Ovary (tissue), 9 donors: ENCODE measurements around the gene EBF4. TPM values are rescaled to one million over a fixed set of nuclear protein-coding genes. Genes with fewer than 3 reads are reported as not detected.
"Not testable (repeated sequence)": the region's sequence is repeated elsewhere in the genome, so short reads cannot be mapped to it uniquely, and the experiment has no call there.

Experiments
- DNase-seq, 5 donors: peaks; one replicate each; pipeline ENCODE4 v3.0.0-alpha.2; 2019 to 2020
- H3K27ac ChIP-seq, 2 donors: fragments of 200-600 bp; one replicate each; pipeline versions ENCODE4 v1.5.1 to v1.8.0; 2019 to 2022
- H3K27me3 ChIP-seq: fragments of 200-600 bp; one replicate; pipeline ENCODE4 v1.8.0; 2022
- H3K36me3 ChIP-seq: fragments of 200-600 bp; sonication (generic); one replicate; pipeline ENCODE4 v1.5.1; 2019
- H3K4me1 ChIP-seq: one replicate; pipeline ENCODE4 v1.8.1; 2013; ENCODE audit warnings: mild to moderate bottlenecking, moderate library complexity; ENCODE audit not compliant: insufficient read depth
- H3K4me3 ChIP-seq: fragments of 200-600 bp; sonication (generic); one replicate; pipeline ENCODE4 v1.5.1; 2017
- H3K9me3 ChIP-seq, 2 donors: fragments of 200-600 bp in 1 of 2; sonication (generic) in 1 of 2; one replicate each; pipeline versions ENCODE4 v1.5.1 to v1.8.1; 2013 to 2019; ENCODE audit warnings: mild to moderate bottlenecking in 1 of 2, moderate library complexity in 1 of 2
- CTCF ChIP-seq, 3 donors: fragments of 450-650 bp in 2 of 3; fragments of 200-600 bp in 1 of 3; IDR thresholded peaks; one replicate each; pipeline versions ENCODE4 v1.5.1 to v1.8.0; 2016 to 2022; ENCODE audit warnings: antibody characterized with exemption in 3 of 3, mild to moderate bottlenecking in 1 of 3
- EP300 ChIP-seq: sonication (generic); formaldehyde crosslinking; IDR thresholded peaks from one replicate; pipeline ENCODE4 v1.6.1; 2017; ENCODE audit warnings: antibody characterized with exemption
- POLR2A ChIP-seq: fragments of 450-650 bp; IDR thresholded peaks from one replicate; pipeline ENCODE4 v1.6.1; 2017; ENCODE audit warnings: antibody characterized with exemption, mild to moderate bottlenecking, moderate library complexity
- WGBS, 3 donors: extraction: QIAGEN DNeasy Blood & Tissue Kit in 1 of 3; methylation state at CpG; one replicate each; pipeline versions ENCODE4 v1.1.5 to v1.1.7; 2013 to 2017; 5-methylcytosine and 5-hydroxymethylcytosine counted together
- intact Hi-C, 4 donors: fragments of 100-400 bp; cut with DNase I; formaldehyde crosslinking; loops; one replicate each; pipeline versions ENCODE4 v1.11.0 to v1.15.1; 2022 to 2023
- polyA plus RNA-seq, 2 donors: library from polyadenylated mRNA; stranded (reverse); fragments of 200-250 nt in 1 of 2; fragments of 350-450 nt in 1 of 2; fragmentation: Illumina TruSeq in 1 of 2; extraction: RNeasy Lipid Tissue Mini Kit (QIAGEN cat#74804) in 1 of 2; gene quantifications; one replicate each; pipeline ENCODE4 v1.2.3, GENCODE V29; 2013 to 2014
- total RNA-seq, 7 donors: library from RNA; depleted of rRNA in 2 of 7; stranded (reverse); fragments of >200 nt in 2 of 7; fragmentation: NEBNext Ultra II Directional in 3 of 7; extraction: Animal tissue kit (Norgen Biotek cat#: 25700) in 3 of 7; gene quantifications; one replicate each; pipeline versions ENCODE4 v1.1.0 to v1.2.4, GENCODE V29; 2016 to 2023
- donor health status: DM: no; HTN: no; CAD: no; lungs with moderate emphysema.
- donor health status: DM: no; HTN: no; CAD: no.
- donor health status: Bipolar disorder and iron deficiency.
- donor health status: DM: yes; HTN: yes; CAD: no.
- donor health status: DM: no; HTN: no; CAD: no.
- donor health status: DM: yes; HTN: yes; CAD: no.

Gene EBF4
- total and polyA plus RNA-seq, 9 donors, result 9.4 to 67.7 (median 36.2) TPM

GRCh38 chr20:2663887-2664719, 28.5 kb upstream of the EBF4 start, which contains the start of gene IDH3B:
IDH3B (minus strand) TSS chr20:2664216; CDS start chr20:2664188, 28 bp downstream.
- TF ChIP-seq EP300 (peak; percentile 49), CTCF (IDR thresholded peaks at IDR 0.05) (no peak), POLR2A (peak; percentile 92)
- peaks cover 5% of the 10 kb centered on the region for H3K4me1 ChIP-seq
- H3K9me3 ChIP-seq, result no peaks in the 10 kb centered on the region
- intact Hi-C loops, result no loop called here
- peak within 1 kb of the TSS; percentile 56 to 91 for H3K27ac ChIP-seq
- H3K4me3 ChIP-seq, result peak within 1 kb of the TSS; percentile 70
- no peaks in the 10 kb centered on the region for H3K27me3 ChIP-seq
- peak; percentile 89 to 95 (median 93) for DNase-seq
- H3K36me3 ChIP-seq, result no peaks in the 10 kb centered on the region
- WGBS, 3 donors, result 6 to 9% (median 8%) methylated on average over 43 to 49 of the region's 49 CpGs

GRCh38 chr20:2671977-2672376, 20.6 kb upstream of the EBF4 start:
- no peaks in the 10 kb centered on the region for H3K27me3 ChIP-seq
- H3K27ac ChIP-seq, result no peak overlapping the region
- no peaks in the 10 kb centered on the region for H3K36me3 ChIP-seq
- WGBS, 3 donors, result 29 to 37% (median 32%) methylated on average over 4 of the region's 4 CpGs
- no peaks in the 10 kb centered on the region for H3K4me1 ChIP-seq
- intact Hi-C loops, result no loop called here
- no peaks in the 10 kb centered on the region for H3K9me3 ChIP-seq
- no peak for DNase-seq
- no peak overlapping the region for H3K4me3 ChIP-seq
- no peak for TF ChIP-seq EP300
- TF ChIP-seq POLR2A, result no peak

- intact Hi-C loops, result no loop called here
- no peaks in the 10 kb centered on the region for H3K4me1 ChIP-seq
- no peak overlapping the region for H3K4me3 ChIP-seq
- H3K36me3 ChIP-seq, result no peaks in the 10 kb centered on the region
- no peak for TF ChIP-seq CTCF (IDR thresholded peaks at IDR 0.05)
- TF ChIP-seq POLR2A, result no peak
- no peak for TF ChIP-seq EP300
- no peaks in the 10 kb centered on the region for H3K27me3 ChIP-seq
- no peak overlapping the region for H3K27ac ChIP-seq
- no peaks in the 10 kb centered on the region for H3K9me3 ChIP-seq
- DNase-seq, result no peak
- WGBS, 3 donors, result 67 to 74% (median 69%) methylated on average over 3 of the region's 3 CpGs
These were observed 20.1 kb upstream of the EBF4 start for GRCh38 chr20:2672446-2672845.

- intact Hi-C loops, result no loop called here
- Histone ChIP-seq H3K36me3 (no peaks in the 10 kb centered on the region), H3K9me3 (no peaks in the 10 kb centered on the region), H3K4me3 (no peak overlapping the region), H3K27ac (no peak overlapping the region), H3K4me1 (no peaks in the 10 kb centered on the region), H3K27me3 (no peaks in the 10 kb centered on the region)
- 90 to 92% (median 91%) methylated on average over 4 of the region's 4 CpGs for WGBS, 3 donors
- TF ChIP-seq CTCF (IDR thresholded peaks at IDR 0.05) (no peak), POLR2A (no peak), EP300 (no peak)
- DNase-seq, result no peak
These were observed 19.1 kb upstream of the EBF4 start for GRCh38 chr20:2673453-2673852.

GRCh38 chr20:2680046-2680445, 12.5 kb upstream of the EBF4 start:
- WGBS, 3 donors, result 73 to 82% (median 79%) methylated on average over 4 of the region's 4 CpGs
- TF ChIP-seq EP300 (no peak), POLR2A (no peak), CTCF (IDR thresholded peaks at IDR 0.05) (no peak)
- intact Hi-C loops, result no loop called here
- Histone ChIP-seq H3K36me3 (no peaks in the 10 kb centered on the region), H3K4me3 (no peak overlapping the region), H3K4me1 (no peaks in the 10 kb centered on the region), H3K9me3 (no peaks in the 10 kb centered on the region), H3K27me3 (no peaks in the 10 kb centered on the region), H3K27ac (no peak overlapping the region)
- DNase-seq, result no peak

GRCh38 chr20:2682040-2682439, 10.5 kb upstream of the EBF4 start:
- H3K27me3 ChIP-seq, DNase-seq, H3K4me1 ChIP-seq, H3K9me3 ChIP-seq, H3K4me3 ChIP-seq, intact Hi-C loops, H3K27ac ChIP-seq, H3K36me3 ChIP-seq: not testable (repeated sequence)
- 67 to 96% (median 92%) methylated on average over 3 of the region's 3 CpGs for WGBS, 3 donors

GRCh38 chr20:2684817-2685216, 7.8 kb upstream of the EBF4 start:
- H3K27ac ChIP-seq, intact Hi-C loops, H3K4me1 ChIP-seq, H3K27me3 ChIP-seq, H3K9me3 ChIP-seq, H3K36me3 ChIP-seq, H3K4me3 ChIP-seq, DNase-seq: not testable (repeated sequence)
- 80 to 83% (median 80%) methylated on average over 4 of the region's 4 CpGs for WGBS, 3 donors
